Measurements from ENCODE around the gene KCNQ2. TPM values are rescaled to one million over a fixed set of nuclear protein-coding genes. Genes with fewer than 3 reads are reported as not detected.

Gene KCNQ2
- total RNA-seq, 2 donors from 2014 or later, result 1.8 to 3.0 TPM

GRCh38 chr20:63457737-63458136 is 14.7 kb downstream of the KCNQ2 start:
- no peaks in the 10 kb centered on the region for H3K9me3 ChIP-seq
- H3K36me3 ChIP-seq (replicated peaks in 1 of 2; ENCODE audit: insufficient read depth in 1 of 2, low read depth in 2 of 2), result no peaks in the 10 kb centered on the region
- H3K4me3 ChIP-seq, result no peak overlapping the region
- 22 to 60% methylated on average over 3 to 15 of the region's 17 CpGs for WGBS, 2 donors
- TF ChIP-seq CTCF (IDR thresholded peaks at IDR 0.05), result no peak
- no peak for TF ChIP-seq POLR2A (IDR thresholded peaks at IDR 0.05)
- H3K27me3 ChIP-seq, result peaks cover 0 to 7% of the 10 kb centered on the region in 2 donors
- H3K27ac ChIP-seq, result no peak overlapping the region
- DNase-seq (peak in 3 of 4 donors; percentile 42 to 50 (median 49)), ATAC-seq (no peak)
- intact Hi-C loops (cut with DNase I), result no loop called here
- H3K4me1 ChIP-seq, result no peaks in the 10 kb centered on the region

- Histone ChIP-seq H3K9me3 (no peaks in the 10 kb centered on the region), H3K36me3 (replicated peaks in 1 of 2; ENCODE audit: insufficient read depth in 1 of 2, low read depth in 2 of 2) (no peaks in the 10 kb centered on the region), H3K4me3 (no peak overlapping the region), H3K27ac (no peak overlapping the region), H3K27me3 (peaks cover 0 to 7% of the 10 kb centered on the region in 2 donors), H3K4me1 (no peaks in the 10 kb centered on the region)
- ATAC-seq (no peak), DNase-seq (peak in 2 of 4 donors; percentile 37 to 45)
- WGBS, 2 donors, result 31 to 45% methylated on average over 13 to 39 of the region's 40 CpGs
- intact Hi-C loops (cut with DNase I), result no loop called here
- TF ChIP-seq POLR2A (IDR thresholded peaks at IDR 0.05) (no peak), CTCF (IDR thresholded peaks at IDR 0.05) (no peak)
Observed at GRCh38 chr20:63456429-63457284, 15.8 kb downstream of the KCNQ2 start.

- intact Hi-C loops (cut with DNase I), result no loop called here
- no peak for ATAC-seq
- H3K27me3 ChIP-seq, result peaks cover 0 to 7% of the 10 kb centered on the region in 2 donors
- no peak for DNase-seq
- no peaks in the 10 kb centered on the region for H3K4me1 ChIP-seq
- H3K27ac ChIP-seq, result no peak overlapping the region
- H3K4me3 ChIP-seq, result no peak overlapping the region
- TF ChIP-seq CTCF (IDR thresholded peaks at IDR 0.05) (no peak), POLR2A (IDR thresholded peaks at IDR 0.05) (no peak)
- 58 to 74% methylated on average over 4 to 10 of the region's 10 CpGs for WGBS, 2 donors
- H3K9me3 ChIP-seq, result no peaks in the 10 kb centered on the region
- no peaks in the 10 kb centered on the region for H3K36me3 ChIP-seq (replicated peaks in 1 of 2; ENCODE audit: insufficient read depth in 1 of 2, low read depth in 2 of 2)
Observed at GRCh38 chr20:63455568-63455859, 16.9 kb downstream of the KCNQ2 start.

GRCh38 chr20:63454731-63455567 is 17.5 kb downstream of the KCNQ2 start:
- TF ChIP-seq POLR2A (IDR thresholded peaks at IDR 0.05) (no peak), CTCF (IDR thresholded peaks at IDR 0.05) (no peak)
- Histone ChIP-seq H3K4me3 (no peak overlapping the region), H3K36me3 (replicated peaks in 1 of 2; ENCODE audit: insufficient read depth in 1 of 2, low read depth in 2 of 2) (no peaks in the 10 kb centered on the region), H3K9me3 (no peaks in the 10 kb centered on the region), H3K4me1 (no peaks in the 10 kb centered on the region), H3K27ac (no peak overlapping the region), H3K27me3 (peaks cover 0 to 7% of the 10 kb centered on the region in 2 donors)
- 29 to 34% methylated on average over 26 to 35 of the region's 35 CpGs for WGBS, 2 donors
- no peak for ATAC-seq
- intact Hi-C loops (cut with DNase I), result no loop called here
- no peak for DNase-seq
